ENCODE measurements around the gene PRR12. TPM values are rescaled to one million over a fixed set of nuclear protein-coding genes. Genes with fewer than 3 reads are reported as not detected.

Gene PRR12
- total and polyA plus RNA-seq, 2 donors (not counting 1 experiment from before 2014, with no cell fraction given): 0.40 to 2.1 TPM

- TF ChIP-seq CTCF (conservative IDR thresholded peaks at IDR 0.05 in 1 of 2, IDR thresholded peaks at IDR 0.05 in 1 of 2; ENCODE audit: low read depth in 1 of 2, low read length in 2 of 2) (no peak), EZH2 (IDR thresholded peaks at IDR 0.05; ENCODE audit: low read length, missing control alignments) (no peak)
- H2AFZ ChIP-seq (ENCODE audit: low read length): no peak overlapping the region
- no peaks in the 10 kb centered on the region for H4K20me1 ChIP-seq (ENCODE audit: control insufficient read depth, extremely low read depth, insufficient read depth, low read length)
- H3K4me2 ChIP-seq (ENCODE audit: extremely low read depth, insufficient read depth, low read length): no peak overlapping the region
- no peaks in the 10 kb centered on the region for H3K4me1 ChIP-seq (ENCODE audit: control insufficient read depth, extremely low read depth, insufficient read depth, low read length)
- no peak overlapping the region for H3K9ac ChIP-seq (ENCODE audit: insufficient read depth, low read length)
- DNase-seq (ENCODE audit: low read depth in 2 of 2): no peak
- no peak overlapping the region for H3K4me3 ChIP-seq (replicated peaks in 1 of 4; ENCODE audit: control extremely low read depth in 1 of 4, insufficient read depth in 1 of 4, low read depth in 3 of 4, low read length in 4 of 4)
- peaks cover 31% of the 10 kb centered on the region for H3K36me3 ChIP-seq (ENCODE audit: control insufficient read depth, insufficient read depth, low read length)
- no peaks in the 10 kb centered on the region for H3K9me3 ChIP-seq (ENCODE audit: control insufficient read depth, insufficient read depth, low read depth, low read length)
- H3K79me2 ChIP-seq (ENCODE audit: control insufficient read depth, insufficient read depth, low read length): peaks cover 7% of the 10 kb centered on the region
- no peak overlapping the region for H3K27ac ChIP-seq (ENCODE audit: insufficient read depth, low read length)
- no peaks in the 10 kb centered on the region for H3K27me3 ChIP-seq (ENCODE audit: control insufficient read depth, insufficient read depth, low read length)
These were observed 8.7 kb downstream of the PRR12 start for GRCh38 chr19:49599378-49600295.

- no peak for DNase-seq (ENCODE audit: low read depth in 2 of 2)
- no peak overlapping the region for H3K27ac ChIP-seq (ENCODE audit: insufficient read depth, low read length)
- H3K79me2 ChIP-seq (ENCODE audit: control insufficient read depth, insufficient read depth, low read length): peaks cover 10% of the 10 kb centered on the region
- TF ChIP-seq CTCF (conservative IDR thresholded peaks at IDR 0.05 in 1 of 2, IDR thresholded peaks at IDR 0.05 in 1 of 2; ENCODE audit: low read depth in 1 of 2, low read length in 2 of 2): no peak
- H3K36me3 ChIP-seq (ENCODE audit: control insufficient read depth, insufficient read depth, low read length): peaks cover 22% of the 10 kb centered on the region
- H3K4me2 ChIP-seq (ENCODE audit: extremely low read depth, insufficient read depth, low read length): no peak overlapping the region
- no peaks in the 10 kb centered on the region for H3K4me1 ChIP-seq (ENCODE audit: control insufficient read depth, extremely low read depth, insufficient read depth, low read length)
- no peak overlapping the region for H3K9ac ChIP-seq (ENCODE audit: insufficient read depth, low read length)
- no peaks in the 10 kb centered on the region for H3K9me3 ChIP-seq (ENCODE audit: control insufficient read depth, insufficient read depth, low read depth, low read length)
- H4K20me1 ChIP-seq (ENCODE audit: control insufficient read depth, extremely low read depth, insufficient read depth, low read length): no peaks in the 10 kb centered on the region
- H2AFZ ChIP-seq (ENCODE audit: low read length): no peak overlapping the region
- no peaks in the 10 kb centered on the region for H3K27me3 ChIP-seq (ENCODE audit: control insufficient read depth, insufficient read depth, low read length)
- H3K4me3 ChIP-seq (replicated peaks in 1 of 4; ENCODE audit: control extremely low read depth in 1 of 4, insufficient read depth in 1 of 4, low read depth in 3 of 4, low read length in 4 of 4): no peak overlapping the region
These were observed 10.6 kb downstream of the PRR12 start for GRCh38 chr19:49601482-49602038.

- H2AFZ ChIP-seq (ENCODE audit: low read length): no peak overlapping the region
- H3K9ac ChIP-seq (ENCODE audit: insufficient read depth, low read length): no peak overlapping the region
- peaks cover 14% of the 10 kb centered on the region for H3K36me3 ChIP-seq (ENCODE audit: control insufficient read depth, insufficient read depth, low read length)
- DNase-seq (ENCODE audit: low read depth in 2 of 2): no peak
- no peak overlapping the region for H3K4me3 ChIP-seq (replicated peaks in 1 of 4; ENCODE audit: control extremely low read depth in 1 of 4, insufficient read depth in 1 of 4, low read depth in 3 of 4, low read length in 4 of 4)
- H3K4me1 ChIP-seq (ENCODE audit: control insufficient read depth, extremely low read depth, insufficient read depth, low read length): no peaks in the 10 kb centered on the region
- no peaks in the 10 kb centered on the region for H3K27me3 ChIP-seq (ENCODE audit: control insufficient read depth, insufficient read depth, low read length)
- no peaks in the 10 kb centered on the region for H4K20me1 ChIP-seq (ENCODE audit: control insufficient read depth, extremely low read depth, insufficient read depth, low read length)
- H3K4me2 ChIP-seq (ENCODE audit: extremely low read depth, insufficient read depth, low read length): no peak overlapping the region
- H3K9me3 ChIP-seq (ENCODE audit: control insufficient read depth, insufficient read depth, low read depth, low read length): no peaks in the 10 kb centered on the region
- TF ChIP-seq EZH2 (IDR thresholded peaks at IDR 0.05; ENCODE audit: low read length, missing control alignments) (no peak), CTCF (conservative IDR thresholded peaks at IDR 0.05 in 1 of 2, IDR thresholded peaks at IDR 0.05 in 1 of 2; ENCODE audit: low read depth in 1 of 2, low read length in 2 of 2) (no peak)
- no peak overlapping the region for H3K27ac ChIP-seq (ENCODE audit: insufficient read depth, low read length)
- H3K79me2 ChIP-seq (ENCODE audit: control insufficient read depth, insufficient read depth, low read length): peaks cover 12% of the 10 kb centered on the region
These were observed 11.8 kb downstream of the PRR12 start for GRCh38 chr19:49602806-49603205.
